Measurements from ENCODE around the gene SIDT1.

Gene SIDT1

DNA sequence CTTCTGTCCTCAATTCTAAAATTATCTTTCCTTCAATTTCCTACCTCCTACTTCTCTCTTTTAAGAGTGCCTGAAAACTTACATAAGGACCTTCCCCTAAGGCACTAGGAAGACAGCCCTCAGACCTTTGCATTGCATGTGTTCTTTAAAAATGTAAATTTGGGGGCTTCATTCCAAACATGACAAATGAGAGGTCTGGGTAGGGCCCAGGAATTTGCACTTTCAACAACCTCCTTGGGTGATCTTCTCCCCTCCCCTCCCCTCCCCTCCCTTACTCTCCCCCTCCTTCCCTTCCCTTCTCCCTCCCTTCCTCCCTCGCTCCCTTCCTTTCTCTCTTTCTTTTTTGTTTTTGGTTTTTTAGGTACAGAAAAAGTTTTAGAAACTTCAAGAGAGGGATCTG lies 145.4 kb downstream of the SIDT1 start:
- no peak for DNase-seq (ENCODE audit: low read depth)
- H3K4me3 ChIP-seq (ENCODE audit: low read depth, low read length), result no peak overlapping the region
- TF ChIP-seq, protein P1, sequence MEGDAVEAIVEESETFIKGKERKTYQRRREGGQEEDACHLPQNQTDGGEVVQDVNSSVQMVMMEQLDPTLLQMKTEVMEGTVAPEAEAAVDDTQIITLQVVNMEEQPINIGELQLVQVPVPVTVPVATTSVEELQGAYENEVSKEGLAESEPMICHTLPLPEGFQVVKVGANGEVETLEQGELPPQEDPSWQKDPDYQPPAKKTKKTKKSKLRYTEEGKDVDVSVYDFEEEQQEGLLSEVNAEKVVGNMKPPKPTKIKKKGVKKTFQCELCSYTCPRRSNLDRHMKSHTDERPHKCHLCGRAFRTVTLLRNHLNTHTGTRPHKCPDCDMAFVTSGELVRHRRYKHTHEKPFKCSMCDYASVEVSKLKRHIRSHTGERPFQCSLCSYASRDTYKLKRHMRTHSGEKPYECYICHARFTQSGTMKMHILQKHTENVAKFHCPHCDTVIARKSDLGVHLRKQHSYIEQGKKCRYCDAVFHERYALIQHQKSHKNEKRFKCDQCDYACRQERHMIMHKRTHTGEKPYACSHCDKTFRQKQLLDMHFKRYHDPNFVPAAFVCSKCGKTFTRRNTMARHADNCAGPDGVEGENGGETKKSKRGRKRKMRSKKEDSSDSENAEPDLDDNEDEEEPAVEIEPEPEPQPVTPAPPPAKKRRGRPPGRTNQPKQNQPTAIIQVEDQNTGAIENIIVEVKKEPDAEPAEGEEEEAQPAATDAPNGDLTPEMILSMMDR (IDR thresholded peaks at IDR 0.05; ENCODE audit: insufficient read depth, low read depth, low read length, missing control alignments), result no peak

GRCh38 chr3:113678773-113679172 lies 146.4 kb downstream of the SIDT1 start:
- TF ChIP-seq, protein P1 (IDR thresholded peaks at IDR 0.05; ENCODE audit: insufficient read depth, low read depth, low read length, missing control alignments), result no peak
- no peak overlapping the region for H3K4me3 ChIP-seq (ENCODE audit: low read depth, low read length)

More at GRCh38 chr3:113678773-113679172, 146.4 kb downstream of the SIDT1 start:
- DNase-seq (ENCODE audit: low read depth), result no peak

Measured in GM12865 (cell line).